ENCODE results near the gene INTS7.
"Not testable (repeated sequence)": the region's sequence is repeated elsewhere in the genome, so short reads cannot be mapped to it uniquely, and the experiment has no call there.

Gene INTS7

GRCh38 chr1:211985556-211986264, 49.6 kb downstream of the INTS7 start:
- DNase-seq (ENCODE audit: low spot score) = no peak

- DNase-seq (ENCODE audit: low spot score) = no peak
Measured at GRCh38 chr1:211978596-211978995, 56.8 kb downstream of the INTS7 start.

- no peak for DNase-seq (ENCODE audit: low spot score)
Measured at GRCh38 chr1:211975152-211975941, 60.0 kb downstream of the INTS7 start.

GRCh38 chr1:211973541-211973940, 61.8 kb downstream of the INTS7 start:
- no peak for DNase-seq (ENCODE audit: low spot score)

- DNase-seq (ENCODE audit: low spot score) = no peak
Measured at GRCh38 chr1:211968200-211968834, 67.0 kb downstream of the INTS7 start.

- no peak for DNase-seq (ENCODE audit: low spot score)
Measured at GRCh38 chr1:211967704-211968103, 67.7 kb downstream of the INTS7 start.

GRCh38 chr1:211965108-211965805, 70.1 kb downstream of the INTS7 start:
- no peak for DNase-seq (ENCODE audit: low spot score)

- DNase-seq (ENCODE audit: low spot score) = no peak
Measured at GRCh38 chr1:211959680-211960079, 75.7 kb downstream of the INTS7 start.

GRCh38 chr1:211959221-211959620, 76.1 kb downstream of the INTS7 start:
- no peak for DNase-seq (ENCODE audit: low spot score)

GRCh38 chr1:211954028-211954427, 81.3 kb downstream of the INTS7 start:
- DNase-seq (ENCODE audit: low spot score) = not testable (repeated sequence)

GRCh38 chr1:211953543-211953942, 81.8 kb downstream of the INTS7 start:
- not testable (repeated sequence) for DNase-seq (ENCODE audit: low spot score)

- DNase-seq (ENCODE audit: low spot score) = no peak
Measured at GRCh38 chr1:211952299-211952698, 83.1 kb downstream of the INTS7 start.

- DNase-seq (ENCODE audit: low spot score) = no peak
Measured at GRCh38 chr1:211951856-211952255, 83.5 kb downstream of the INTS7 start.

GRCh38 chr1:211948377-211948776, 87.0 kb downstream of the INTS7 start:
- no peak for DNase-seq (ENCODE audit: low spot score)

GRCh38 chr1:211947396-211948295, 87.7 kb downstream of the INTS7 start:
- DNase-seq (ENCODE audit: low spot score) = no peak

GRCh38 chr1:211944733-211945500, 90.4 kb downstream of the INTS7 start:
- no peak for DNase-seq (ENCODE audit: low spot score)

- no peak for DNase-seq (ENCODE audit: low spot score)
Measured at GRCh38 chr1:211942583-211942982, 92.8 kb downstream of the INTS7 start.

- peak; percentile 14 for DNase-seq (ENCODE audit: low spot score)
Measured at GRCh38 chr1:211939876-211940468, 95.4 kb downstream of the INTS7 start.

- DNase-seq (ENCODE audit: low spot score) = peak; percentile 42
Measured at GRCh38 chr1:211938561-211938997, 96.8 kb downstream of the INTS7 start.

- DNase-seq (ENCODE audit: low spot score) = not testable (repeated sequence)
Measured at GRCh38 chr1:211937422-211937821, 97.9 kb downstream of the INTS7 start.

All from CD4-positive, alpha-beta T cell treated with Interleukin-2 at 100 ng/mL for 4 hours (primary cell).